H1 (cell line): ENCODE measurements around the gene RIF1. TPM values are rescaled to one million over a fixed set of nuclear protein-coding genes. Genes with fewer than 3 reads are reported as not detected.

Experiments
- CTCF ChIA-PET: fragments of 300-600 bp; sonication (Branson Sonifier 250); formaldehyde crosslinking; loops from one replicate; lab custom pipeline; 2021; ENCODE audit not compliant: partially characterized antibody; lab: Charles Lee
- POLR2A ChIA-PET: fragments of 300-600 bp; sonication (Branson Sonifier 250); formaldehyde crosslinking; loops from one replicate; lab custom pipeline; 2021; ENCODE audit warnings: inconsistent platforms; ENCODE audit not compliant: partially characterized antibody; lab: Charles Lee
- DNase-seq, 2 experiments: peaks; one replicate each; pipeline versions ENCODE4 v3.0.0 to v3.0.0-alpha.2; 2010 to 2022; ENCODE audit warnings: low spot score in 2 of 2, low read depth in 1 of 2, mixed read lengths in 1 of 2
- FAIRE-seq: peaks from 2 replicates; lab custom pipeline; 2011; peaks lifted over from hg19 to GRCh38; lab: Jason Lieb, UNC
- H2AFZ ChIP-seq: 2 replicates; pipeline ENCODE4 v1.8.1; 2012; ENCODE audit warnings: low read length, inconsistent platforms
- H2AK5ac ChIP-seq: 2 replicates; pipeline ENCODE4 v1.6.1; 2013; ENCODE audit warnings: low read depth, low read length
- H2BK120ac ChIP-seq: replicated peaks from 2 replicates; pipeline ENCODE3; 2013; ENCODE audit warnings: low read depth, low read length, inconsistent platforms
- H2BK12ac ChIP-seq: 2 replicates; pipeline ENCODE4 v1.6.1; 2013; ENCODE audit warnings: low read depth, low read length
- H2BK15ac ChIP-seq: 2 replicates; pipeline ENCODE4 v1.6.1; 2013; ENCODE audit warnings: low read length
- H2BK20ac ChIP-seq: 2 replicates; pipeline ENCODE4 v1.6.1; 2013; ENCODE audit warnings: low read length
- H2BK5ac ChIP-seq: 2 replicates; pipeline ENCODE4 v1.6.1; 2013; ENCODE audit warnings: low read depth, low read length
- H3K14ac ChIP-seq: 2 replicates; pipeline ENCODE4 v1.6.1; 2013; ENCODE audit warnings: inconsistent platforms; ENCODE audit not compliant: insufficient read length
- H3K18ac ChIP-seq: 2 replicates; pipeline ENCODE4 v1.6.1; 2013; ENCODE audit warnings: low read length; ENCODE audit errors: extremely low read depth
- H3K23ac ChIP-seq: 2 replicates; pipeline ENCODE4 v1.6.1; 2013; ENCODE audit warnings: inconsistent platforms; ENCODE audit not compliant: insufficient read length
- H3K23me2 ChIP-seq: 2 replicates; pipeline ENCODE4 v1.6.1; 2013; ENCODE audit warnings: low read depth, low read length
- H3K27ac ChIP-seq: 2 replicates; pipeline ENCODE4 v1.6.1; 2011; ENCODE audit warnings: low read depth, low read length, inconsistent platforms
- H3K27me3 ChIP-seq, 4 experiments: replicated peaks in 1 of 4; 1 replicate in 1 of 4; 2 replicates in 3 of 4; pipeline versions ENCODE4 v1.6.1 to v1.8.1; 2011 to 2013; ENCODE audit warnings: low read length in 3 of 4, mild to moderate bottlenecking in 3 of 4, inconsistent platforms in 2 of 4, mixed read lengths in 2 of 4, moderate library complexity in 1 of 4; ENCODE audit not compliant: control insufficient read depth in 3 of 4, insufficient read depth in 3 of 4; ENCODE audit errors: extremely low read depth in 1 of 4
- H3K36me3 ChIP-seq, 4 experiments: 2 replicates each; pipeline versions ENCODE4 v1.6.1 to v1.8.1; 2011 to 2013; ENCODE audit warnings: mild to moderate bottlenecking in 4 of 4, low read length in 3 of 4, moderate library complexity in 2 of 4, control low read depth in 1 of 4, inconsistent platforms in 1 of 4; ENCODE audit not compliant: insufficient read depth in 4 of 4, control insufficient read depth in 2 of 4
- H3K4ac ChIP-seq: replicated peaks from 2 replicates; pipeline ENCODE3; 2013; ENCODE audit warnings: low read length, low read depth, mixed read lengths, inconsistent platforms; ENCODE audit not compliant: insufficient read length
- H3K4me1 ChIP-seq, 4 experiments: replicated peaks in 1 of 4; 1 replicate in 1 of 4; 2 replicates in 3 of 4; pipeline versions ENCODE4 v1.6.1 to v1.8.1; 2011 to 2013; ENCODE audit warnings: low read length in 3 of 4, inconsistent platforms in 2 of 4, mixed read lengths in 1 of 4; ENCODE audit not compliant: insufficient read depth in 4 of 4, control insufficient read depth in 3 of 4
- H3K4me2 ChIP-seq, 2 experiments: 2 replicates each; pipeline versions ENCODE4 v1.6.1 to v1.8.1; 2011 to 2013; ENCODE audit warnings: low read depth in 2 of 2, low read length in 2 of 2, control low read depth in 1 of 2, inconsistent platforms in 1 of 2, mild to moderate bottlenecking in 1 of 2; ENCODE audit not compliant: insufficient read depth in 1 of 2
- H3K4me3 ChIP-seq, 4 experiments: fragments of 200-600, 300-600 bp in 1 of 4; sonication (generic), shearing (Covaris generic), sonication (Bioruptor Twin) in 1 of 4; 2 replicates each; pipeline versions ENCODE4 v1.5.1 to v1.8.1; 2011 to 2016; ENCODE audit warnings: low read length in 4 of 4, low read depth in 3 of 4, control low read depth in 2 of 4, inconsistent platforms in 2 of 4, mild to moderate bottlenecking in 2 of 4, mixed read lengths in 1 of 4, moderate library complexity in 1 of 4; ENCODE audit not compliant: insufficient read depth in 2 of 4; ENCODE audit errors: extremely low read depth in 1 of 4
- H3K56ac ChIP-seq: replicated peaks from 2 replicates; pipeline ENCODE3; 2013; ENCODE audit warnings: low read depth, mild to moderate bottlenecking, mixed read lengths, low read length, inconsistent platforms; ENCODE audit not compliant: insufficient read length
- H3K79me1 ChIP-seq: 2 replicates; pipeline ENCODE4 v1.6.1; 2013; ENCODE audit warnings: low read depth, low read length, control low read depth
- H3K79me2 ChIP-seq, 2 experiments: 2 replicates each; pipeline versions ENCODE4 v1.6.1 to v1.8.1; 2012 to 2013; ENCODE audit warnings: low read length in 2 of 2, mild to moderate bottlenecking in 2 of 2, inconsistent platforms in 1 of 2; ENCODE audit not compliant: insufficient read depth in 2 of 2, control insufficient read depth in 1 of 2
- H3K9ac ChIP-seq, 4 experiments: replicated peaks in 1 of 4; 1 replicate in 1 of 4; 2 replicates in 3 of 4; pipeline versions ENCODE4 v1.6.1 to v1.8.1; 2011 to 2013; ENCODE audit warnings: low read depth in 3 of 4, low read length in 3 of 4, control low read depth in 2 of 4, mild to moderate bottlenecking in 2 of 4, moderate library complexity in 2 of 4, inconsistent platforms in 1 of 4; ENCODE audit errors: extremely low read depth in 1 of 4
- H3K9me3 ChIP-seq, 2 experiments: 2 replicates each; pipeline versions ENCODE4 v1.6.1 to v1.8.1; 2012 to 2013; ENCODE audit warnings: mild to moderate bottlenecking in 2 of 2, moderate library complexity in 2 of 2, control low read depth in 1 of 2, inconsistent platforms in 1 of 2, low read depth in 1 of 2, low read length in 1 of 2, mixed read lengths in 1 of 2; ENCODE audit not compliant: insufficient read depth in 2 of 2
- H4K20me1 ChIP-seq, 2 experiments: replicated peaks in 1 of 2; 2 replicates each; pipeline versions ENCODE3 to v1.8.1; 2011 to 2013; ENCODE audit warnings: inconsistent platforms in 2 of 2, low read length in 2 of 2, mild to moderate bottlenecking in 1 of 2; ENCODE audit not compliant: insufficient read depth in 2 of 2, control insufficient read depth in 1 of 2
- H4K5ac ChIP-seq: 2 replicates; pipeline ENCODE4 v1.6.1; 2013; ENCODE audit warnings: low read length, low read depth, mixed read lengths, inconsistent platforms; ENCODE audit not compliant: insufficient read length
- H4K8ac ChIP-seq: 2 replicates; pipeline ENCODE4 v1.8.0; 2013; ENCODE audit warnings: mild to moderate bottlenecking, moderate library complexity, low read length, inconsistent platforms; ENCODE audit not compliant: insufficient read depth; ENCODE audit errors: extremely low read depth
- H4K91ac ChIP-seq: replicated peaks from 2 replicates; pipeline ENCODE3; 2013; ENCODE audit warnings: low read length, mixed read lengths, inconsistent platforms; ENCODE audit not compliant: insufficient read length
- BCL11A ChIP-seq, 2 experiments: IDR thresholded peaks; one replicate each; pipeline ENCODE4 v1.6.1; 2011; ENCODE audit warnings: low read depth in 2 of 2, low read length in 2 of 2, mild to moderate bottlenecking in 2 of 2
- CBX8 ChIP-seq: fragments of 300-800, 300-1000 bp; sonication (generic); IDR thresholded peaks from 2 replicates; pipeline ENCODE4 v1.7.1; 2016; ENCODE audit warnings: low read depth, low read length, borderline replicate concordance
- NANOG ChIP-seq: IDR thresholded peaks from 2 replicates; pipeline ENCODE4 v1.6.1; 2011; ENCODE audit warnings: low read length, low read depth, mild to moderate bottlenecking, inconsistent platforms; ENCODE audit not compliant: insufficient read depth, poor library complexity, severe bottlenecking
- POLR2AphosphoS5 ChIP-seq: IDR thresholded peaks from 2 replicates; pipeline ENCODE4 v1.6.1; 2011; ENCODE audit warnings: low read depth, low read length
- WGBS, 2 experiments: shearing (Covaris generic) in 1 of 2; methylation state at CpG; one replicate each; pipeline versions ENCODE4 v1.1.6 to v1.1.7; 2013 to 2015; ENCODE audit warnings: low lambda C conversion rate in 2 of 2, mixed read lengths in 2 of 2, inconsistent platforms in 1 of 2, low coverage in 1 of 2, missing lambda C conversion rate in 1 of 2; ENCODE audit not compliant: insufficient replicate concordance in 2 of 2, insufficient coverage in 1 of 2, insufficient read length in 1 of 2; ENCODE audit errors: extremely low coverage in 1 of 2, missing lambda C conversion rate in 1 of 2; 5-methylcytosine and 5-hydroxymethylcytosine counted together
- polyA plus RNA-seq, 7 experiments: library from polyadenylated mRNA; depleted of rRNA in 3 of 7; stranded (reverse) in 5 of 7; unstranded in 2 of 7; fragments of >200 nt in 5 of 7; fragments of 200-250 nt in 2 of 7; gene quantifications; 1 replicate in 5 of 7; 2 replicates in 1 of 7; 4 replicates in 1 of 7; pipeline versions ENCODE4 v1.2.1 to v1.2.3, GENCODE V29; 2011 to 2013; ENCODE audit warnings: missing spikeins in 2 of 7, mixed read lengths in 2 of 7
- total RNA-seq: library from RNA; stranded (reverse); fragmentation: NEBNext Ultra II Directional; extraction: Animal tissue kit (Norgen Biotek cat#: 25700); gene quantifications from 2 replicates; pipeline ENCODE4 v1.2.1, GENCODE V29; 2021

The RIF1 gene
- total and polyA plus RNA-seq, 2 of the 8 experiments (the other 6 are each of a cell fraction or from before 2014, with no cell fraction given), result 9.5 to 104 TPM

- H3K4me2 ChIP-seq, result no peak overlapping the region
- H4K5ac ChIP-seq, result no peak overlapping the region
- H2BK12ac ChIP-seq, result no peak overlapping the region
- H2BK5ac ChIP-seq, result no peak overlapping the region
- 94% methylated on average over 6 of the region's 6 CpGs; no CpG with 5 or more reads in 1 of the 2 experiments for WGBS, 2 experiments
- H4K91ac ChIP-seq, result no peak overlapping the region
- H3K27ac ChIP-seq, result no peak overlapping the region
- ChIA-PET CTCF (interaction anchor here (0.6 to 1.5 kb wide), 2 partner anchors 149 to 194 kb away, joined by 3 to 5 read pairs; partner anchors contain the start of gene NMI), POLR2A (interaction anchor here (0.6 to 1.4 kb wide), 2 partner anchors 8 to 10 kb away, joined by 3 read pairs; no protein-coding TSS in a partner anchor)
- H3K18ac ChIP-seq, result no peak overlapping the region
- no peak for DNase-seq
- H4K20me1 ChIP-seq, result peaks cover 0 to 4% of the 10 kb centered on the region in 2 experiments
- H3K9ac ChIP-seq, result no peak overlapping the region
- H3K23ac ChIP-seq, result no peak overlapping the region
- peaks cover 0 to 2% (median 0%) of the 10 kb centered on the region in 4 experiments; a peak in 1 of 7 replicates for H3K4me1 ChIP-seq
- no peaks in the 10 kb centered on the region for H3K9me3 ChIP-seq
- H2BK120ac ChIP-seq, result no peak overlapping the region
- no peak overlapping the region for H2AFZ ChIP-seq
- no peak overlapping the region for H3K14ac ChIP-seq
- no peak overlapping the region for H2AK5ac ChIP-seq
- H3K23me2 ChIP-seq, result no peaks in the 10 kb centered on the region
- no peak overlapping the region for H2BK20ac ChIP-seq
- no peak overlapping the region for H3K4ac ChIP-seq
- H3K79me2 ChIP-seq, result peaks cover 0 to 4% of the 10 kb centered on the region in 2 experiments; a peak in 1 of 4 replicates
- no peak overlapping the region for H3K56ac ChIP-seq
- H2BK15ac ChIP-seq, result no peak overlapping the region
- no peak overlapping the region for H4K8ac ChIP-seq
- no peak for FAIRE-seq
- no peaks in the 10 kb centered on the region for H3K27me3 ChIP-seq
- peaks cover 0 to 64% (median 12%) of the 10 kb centered on the region in 4 experiments; a peak in 7 of 8 replicates for H3K36me3 ChIP-seq
- TF ChIP-seq BCL11A (IDR thresholded peaks at IDR 0.05; ENCODE audit: low read depth in 2 of 2, low read length in 2 of 2), result no peak
- TF ChIP-seq NANOG, result no peak
- peak; percentile 29; the same call in 1 of the 2 replicates for TF ChIP-seq POLR2AphosphoS5
- TF ChIP-seq CBX8, result no peak
- no peak overlapping the region for H3K4me3 ChIP-seq
- H3K79me1 ChIP-seq, result no peaks in the 10 kb centered on the region
Observed at GRCh38 chr2:151483546-151483945, 73.8 kb downstream of the RIF1 start.
